ENCODE data around the gene CHAD.

CHAD gene

DNA sequence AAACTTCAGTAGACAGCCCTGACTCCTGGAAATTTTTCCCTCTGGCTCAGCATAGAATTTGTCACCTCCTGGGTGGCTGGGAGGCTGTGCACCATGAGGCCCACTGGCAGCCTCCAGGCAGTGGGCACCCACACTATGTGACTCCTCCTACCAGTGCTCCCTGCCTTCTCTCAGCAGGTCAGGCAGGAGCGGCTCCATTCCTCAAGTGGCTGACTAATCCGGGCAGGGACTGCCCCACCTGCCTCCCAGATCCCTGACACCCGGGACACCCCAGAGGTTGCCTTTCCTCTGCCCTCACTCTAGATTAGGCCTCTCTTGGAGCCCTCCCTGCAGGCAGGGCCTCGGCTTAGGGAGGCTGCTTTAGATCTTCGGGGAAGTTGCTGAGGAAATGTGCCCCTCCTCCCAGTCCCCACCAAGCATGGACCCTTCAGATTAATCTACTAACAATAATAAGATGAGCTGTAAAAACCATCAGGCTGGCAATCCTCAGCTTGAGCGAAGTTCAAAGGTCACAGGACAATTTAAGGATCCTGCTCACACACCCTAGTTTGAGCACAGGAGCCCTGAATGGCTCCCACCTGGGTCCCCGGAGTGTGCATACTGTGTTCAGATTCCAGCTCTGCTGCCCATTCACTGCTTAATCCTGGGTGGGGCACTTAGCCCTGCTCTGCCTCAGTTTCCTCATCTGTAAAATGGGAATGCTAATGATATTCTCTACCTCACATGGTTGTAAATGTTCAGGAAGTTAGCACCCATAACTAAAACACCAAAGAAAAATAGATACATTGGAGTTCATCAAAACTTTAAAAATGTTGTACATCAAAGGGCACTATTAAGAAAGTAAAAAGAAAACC is 29.6 kb upstream of the CHAD start:
- Histone ChIP-seq H3K27ac (no peak overlapping the region), H3K4me3 (ENCODE audit: low read depth, low read length) (no peak overlapping the region), H3K36me3 (replicated peaks) (no peaks in the 10 kb centered on the region), H3K27me3 (replicated peaks) (no peaks in the 10 kb centered on the region)
- DNase-seq = no peak
- TF ChIP-seq, protein P1, sequence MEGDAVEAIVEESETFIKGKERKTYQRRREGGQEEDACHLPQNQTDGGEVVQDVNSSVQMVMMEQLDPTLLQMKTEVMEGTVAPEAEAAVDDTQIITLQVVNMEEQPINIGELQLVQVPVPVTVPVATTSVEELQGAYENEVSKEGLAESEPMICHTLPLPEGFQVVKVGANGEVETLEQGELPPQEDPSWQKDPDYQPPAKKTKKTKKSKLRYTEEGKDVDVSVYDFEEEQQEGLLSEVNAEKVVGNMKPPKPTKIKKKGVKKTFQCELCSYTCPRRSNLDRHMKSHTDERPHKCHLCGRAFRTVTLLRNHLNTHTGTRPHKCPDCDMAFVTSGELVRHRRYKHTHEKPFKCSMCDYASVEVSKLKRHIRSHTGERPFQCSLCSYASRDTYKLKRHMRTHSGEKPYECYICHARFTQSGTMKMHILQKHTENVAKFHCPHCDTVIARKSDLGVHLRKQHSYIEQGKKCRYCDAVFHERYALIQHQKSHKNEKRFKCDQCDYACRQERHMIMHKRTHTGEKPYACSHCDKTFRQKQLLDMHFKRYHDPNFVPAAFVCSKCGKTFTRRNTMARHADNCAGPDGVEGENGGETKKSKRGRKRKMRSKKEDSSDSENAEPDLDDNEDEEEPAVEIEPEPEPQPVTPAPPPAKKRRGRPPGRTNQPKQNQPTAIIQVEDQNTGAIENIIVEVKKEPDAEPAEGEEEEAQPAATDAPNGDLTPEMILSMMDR (IDR thresholded peaks at IDR 0.05; ENCODE audit: low read depth, low read length, missing control alignments) = no peak
- in situ Hi-C loops (cut with HindIII; ENCODE audit: low pct_ligation_motif_present, low sequenced_read_pairs) = no loop called here

DNA sequence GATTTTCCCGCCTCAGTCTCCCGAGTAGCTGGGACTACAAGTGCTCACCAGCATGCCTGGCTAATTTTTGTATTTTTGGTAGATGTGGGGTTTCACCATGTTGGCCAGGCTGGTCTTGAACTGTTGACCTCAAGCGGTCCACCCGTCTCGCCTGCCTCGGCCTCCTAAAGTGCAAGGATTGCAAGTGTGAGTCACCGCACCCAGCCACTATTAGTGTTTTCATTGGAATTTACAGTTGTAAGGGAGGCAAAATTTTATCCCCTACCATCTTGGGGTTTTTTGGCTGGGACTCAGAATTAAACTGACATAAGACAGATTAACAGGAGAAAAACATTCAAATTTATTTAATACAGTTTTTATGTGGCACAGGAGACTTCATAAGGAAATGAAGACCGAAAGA is 27.2 kb upstream of the CHAD start:
- no peak overlapping the region for H3K27ac ChIP-seq
- in situ Hi-C loops (cut with HindIII; ENCODE audit: low pct_ligation_motif_present, low sequenced_read_pairs) = no loop called here
- no peaks in the 10 kb centered on the region for H3K27me3 ChIP-seq (replicated peaks)
- peak; percentile 56 for DNase-seq
- TF ChIP-seq, protein P1 (IDR thresholded peaks at IDR 0.05; ENCODE audit: low read depth, low read length, missing control alignments) = no peak
- no peaks in the 10 kb centered on the region for H3K36me3 ChIP-seq (replicated peaks)
- H3K4me3 ChIP-seq (ENCODE audit: low read depth, low read length) = no peak overlapping the region

DNA sequence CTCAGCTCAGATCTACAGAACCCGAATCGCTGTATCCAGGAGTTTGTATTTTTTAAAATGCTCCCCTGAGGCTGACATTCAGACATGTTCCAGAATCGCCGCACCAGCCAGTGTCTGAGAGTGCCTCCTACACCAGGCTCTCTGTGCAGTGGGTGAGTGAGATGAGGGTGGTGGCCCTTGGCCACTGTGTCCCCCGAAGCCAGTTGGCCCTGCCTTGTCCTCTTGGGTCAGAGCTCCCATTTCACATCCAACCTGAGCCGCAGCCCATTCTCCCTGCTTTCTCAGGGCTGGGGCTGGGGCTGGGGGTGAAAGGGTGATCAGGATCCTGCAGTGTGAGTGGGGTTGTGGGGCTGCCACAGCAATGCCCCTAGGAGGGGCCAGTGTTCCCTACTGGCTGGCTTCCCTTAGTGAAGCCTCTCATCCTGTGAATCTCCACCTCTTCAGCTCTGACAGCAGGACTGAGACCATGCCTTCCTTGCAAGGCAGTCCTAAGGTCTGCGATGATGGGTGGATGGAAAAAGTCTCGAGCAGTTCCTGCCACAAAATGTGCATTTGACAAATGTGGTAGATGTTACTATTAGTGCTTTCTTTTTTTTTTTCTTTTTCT is 26.6 kb upstream of the CHAD start:
- TF ChIP-seq, protein P1 (IDR thresholded peaks at IDR 0.05; ENCODE audit: low read depth, low read length, missing control alignments) = no peak
- H3K27ac ChIP-seq = no peak overlapping the region
- no peaks in the 10 kb centered on the region for H3K27me3 ChIP-seq (replicated peaks)
- H3K4me3 ChIP-seq (ENCODE audit: low read depth, low read length) = no peak overlapping the region
- DNase-seq = no peak
- in situ Hi-C loops (cut with HindIII; ENCODE audit: low pct_ligation_motif_present, low sequenced_read_pairs) = no loop called here
- no peaks in the 10 kb centered on the region for H3K36me3 ChIP-seq (replicated peaks)

DNA sequence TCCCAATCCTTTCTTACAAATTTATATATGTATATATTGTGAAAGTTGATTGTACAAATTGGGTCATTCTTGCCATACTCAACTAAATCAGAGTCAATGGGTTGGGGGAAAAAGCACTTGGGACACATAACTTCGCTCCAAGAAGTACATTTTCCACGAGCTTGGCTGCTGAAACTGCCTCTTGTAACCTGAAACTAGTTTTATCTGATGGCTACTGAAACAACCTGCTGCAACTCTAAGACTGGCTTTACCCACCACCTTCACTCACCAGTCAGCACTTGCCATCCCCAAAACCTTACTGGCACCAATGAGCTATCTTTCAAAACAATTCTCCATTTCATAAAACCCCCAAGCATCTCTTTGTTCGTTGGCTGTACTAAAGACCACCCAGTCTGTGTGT is 25.1 kb upstream of the CHAD start:
- TF ChIP-seq, protein P1 (IDR thresholded peaks at IDR 0.05; ENCODE audit: low read depth, low read length, missing control alignments) = no peak
- Histone ChIP-seq H3K36me3 (replicated peaks) (no peaks in the 10 kb centered on the region), H3K27me3 (replicated peaks) (no peaks in the 10 kb centered on the region), H3K4me3 (ENCODE audit: low read depth, low read length) (no peak overlapping the region), H3K27ac (no peak overlapping the region)
- in situ Hi-C loops (cut with HindIII; ENCODE audit: low pct_ligation_motif_present, low sequenced_read_pairs) = no loop called here
- no peak for DNase-seq

DNA sequence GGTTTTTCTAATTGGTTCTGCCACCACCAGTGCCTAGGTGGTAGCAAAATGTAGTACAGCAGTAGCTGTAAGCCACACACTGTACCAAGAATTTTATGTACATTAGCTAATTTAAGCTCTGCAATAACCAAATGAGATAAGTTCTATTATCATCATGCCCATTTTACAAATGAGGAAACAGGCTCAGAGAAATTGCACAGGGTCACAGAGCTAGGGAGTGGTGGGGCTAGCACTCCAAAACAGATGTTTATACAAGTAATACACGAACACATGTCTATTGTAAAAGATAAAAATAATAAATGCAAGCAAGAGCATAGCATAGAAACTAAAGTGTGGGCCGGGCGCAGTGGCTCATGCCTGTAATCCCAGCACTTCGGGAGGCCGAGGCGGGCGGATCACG is 23.5 kb upstream of the CHAD start:
- TF ChIP-seq, protein P1 (IDR thresholded peaks at IDR 0.05; ENCODE audit: low read depth, low read length, missing control alignments) = no peak
- H3K27ac ChIP-seq = no peak overlapping the region
- H3K36me3 ChIP-seq (replicated peaks) = no peaks in the 10 kb centered on the region
- DNase-seq = no peak
- H3K4me3 ChIP-seq (ENCODE audit: low read depth, low read length) = no peak overlapping the region
- H3K27me3 ChIP-seq (replicated peaks) = no peaks in the 10 kb centered on the region
- in situ Hi-C loops (cut with HindIII; ENCODE audit: low pct_ligation_motif_present, low sequenced_read_pairs) = no loop called here
